ENCODE measurements around the gene YBX2.
"Not testable (repeated sequence)": the region's sequence is repeated elsewhere in the genome, so short reads cannot be mapped to it uniquely, and the experiment has no call there.

Gene YBX2

GRCh38 chr17:7294614-7295153, at the start of gene YBX2:
YBX2 (minus strand) TSS chr17:7294639; CDS start chr17:7294500, 139 bp downstream.
- DNase-seq = peak; percentile 87

- no peak for DNase-seq
Measured at GRCh38 chr17:7343250-7343649, 48.8 kb upstream of the YBX2 start.

DNA sequence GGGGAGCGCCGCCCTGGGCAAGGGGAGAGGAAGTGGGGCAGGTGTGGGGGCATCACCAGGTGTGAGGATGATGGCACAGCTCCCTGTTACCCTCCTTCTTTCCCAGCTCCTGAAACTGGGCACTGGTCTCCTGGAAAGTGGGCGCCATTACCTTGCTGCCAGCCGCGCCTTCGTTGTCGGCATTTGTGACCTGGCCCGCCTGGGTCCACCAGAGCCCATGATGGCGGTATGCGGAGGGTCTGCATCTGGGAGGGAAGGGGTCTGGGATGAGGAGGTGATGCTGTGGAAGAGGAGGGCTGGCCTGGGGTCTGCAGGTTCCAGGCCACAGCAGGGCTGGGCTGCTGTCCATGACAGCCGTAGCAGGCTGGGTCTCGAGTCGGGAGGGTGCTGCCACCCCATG, 47.4 kb upstream of the YBX2 start:
- DNase-seq = no peak

DNA sequence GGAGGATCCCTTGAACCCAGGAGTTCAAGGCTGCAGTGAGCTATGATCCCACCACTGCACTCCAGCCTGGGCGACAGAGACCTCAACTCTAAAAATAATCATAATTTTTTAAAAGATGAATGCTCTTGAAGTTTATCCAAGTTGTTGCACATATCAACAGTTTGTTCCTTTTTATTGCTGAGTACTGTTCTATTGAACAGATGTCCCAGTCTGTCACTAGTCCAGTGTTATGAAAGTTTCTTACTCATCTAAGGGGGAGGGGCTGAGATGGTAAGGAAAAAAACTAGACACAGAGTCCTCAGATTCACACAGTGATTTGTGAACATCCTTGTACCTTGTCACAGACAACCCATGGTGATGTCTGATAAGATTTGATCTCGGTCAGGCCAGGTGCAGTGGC, 45.7 kb upstream of the YBX2 start:
- DNase-seq = no peak

- DNase-seq = not testable (repeated sequence)
Measured at GRCh38 chr17:7337600-7337999, 43.2 kb upstream of the YBX2 start.

DNA sequence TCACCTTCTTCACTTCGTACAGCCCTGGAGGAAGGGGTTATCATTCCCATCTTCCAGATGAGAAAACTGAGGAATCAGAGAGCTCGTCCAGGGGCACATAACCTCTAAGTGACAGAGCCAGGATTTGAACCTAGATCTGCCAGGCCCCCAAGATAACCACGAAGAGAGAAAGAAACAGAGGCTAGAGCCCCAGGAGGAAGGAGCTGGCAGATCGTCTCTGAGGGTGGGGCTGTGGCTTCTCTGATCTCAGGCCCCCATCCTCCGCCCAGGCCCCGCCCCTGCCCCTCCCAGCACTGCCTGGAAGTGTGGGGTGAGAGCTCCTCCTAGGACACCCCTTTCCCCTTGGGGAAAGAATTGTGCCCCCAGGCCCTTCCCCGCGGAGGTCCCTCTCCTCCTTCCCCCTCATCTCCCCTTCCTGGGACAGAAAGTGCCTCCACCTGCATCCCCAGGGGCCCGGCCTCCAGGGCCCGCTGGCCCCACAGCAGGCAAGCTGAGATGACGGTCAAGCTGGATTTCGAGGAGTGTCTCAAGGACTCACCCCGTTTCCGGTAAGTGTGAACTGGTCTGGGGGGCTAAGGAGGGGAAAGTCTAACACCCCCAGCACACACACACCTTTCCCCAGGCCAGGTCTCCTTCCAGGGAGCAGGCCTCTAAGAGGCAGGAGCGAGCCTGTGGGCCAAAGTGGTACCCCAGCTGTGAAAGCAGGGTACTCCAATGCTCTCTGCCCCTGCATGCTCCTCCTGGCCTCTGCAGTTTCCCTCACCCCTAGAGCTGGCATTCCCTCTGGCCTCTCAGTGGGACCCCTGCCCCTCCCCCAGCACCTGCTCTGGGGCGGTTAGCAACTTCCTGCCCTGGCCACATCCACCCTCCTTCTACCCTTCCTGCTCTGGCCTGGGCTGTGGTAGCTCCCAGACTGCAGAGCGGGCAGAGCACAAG, 42.1 kb upstream of the YBX2 start, which contains the start of gene ACAP1:
Gene ACAP1, plus strand, starts transcription at position 290 of the 936 bp plus-strand sequence. Its CDS starts 206 bp downstream, at position 496.
- DNase-seq = peak; percentile 93

GRCh38 chr17:7335765-7336164, 41.3 kb upstream of the YBX2 start:
- not testable (repeated sequence) for DNase-seq

DNA sequence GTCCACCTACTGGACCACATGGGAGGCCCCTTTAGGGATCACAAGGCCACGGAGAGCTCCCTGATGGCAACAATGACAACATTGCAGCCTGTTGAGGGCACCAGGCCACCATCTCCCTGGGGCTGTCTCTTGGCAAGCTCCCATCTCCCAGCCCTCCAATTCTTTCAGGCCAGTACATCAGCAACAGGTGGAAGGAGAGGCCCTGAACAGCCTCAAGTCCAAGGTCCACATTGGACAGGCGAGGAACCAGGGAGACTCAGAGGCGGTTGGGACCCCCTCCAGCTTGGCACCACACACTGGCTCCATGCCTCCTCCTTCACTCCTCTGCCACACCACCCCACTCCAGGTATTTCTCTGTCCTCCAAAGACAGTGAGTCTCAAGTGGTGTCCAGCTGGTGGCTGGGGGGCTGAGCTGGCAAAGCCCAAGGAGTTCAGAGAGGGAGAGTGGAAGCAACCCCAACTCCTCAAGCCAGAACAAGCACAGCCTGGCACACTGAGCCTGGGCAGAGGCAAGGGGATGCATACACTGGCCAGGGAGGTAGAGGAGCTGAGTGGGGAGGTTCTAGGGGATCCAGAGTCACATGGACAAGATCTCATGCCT, 40.6 kb upstream of the YBX2 start:
- DNase-seq = no peak

DNA sequence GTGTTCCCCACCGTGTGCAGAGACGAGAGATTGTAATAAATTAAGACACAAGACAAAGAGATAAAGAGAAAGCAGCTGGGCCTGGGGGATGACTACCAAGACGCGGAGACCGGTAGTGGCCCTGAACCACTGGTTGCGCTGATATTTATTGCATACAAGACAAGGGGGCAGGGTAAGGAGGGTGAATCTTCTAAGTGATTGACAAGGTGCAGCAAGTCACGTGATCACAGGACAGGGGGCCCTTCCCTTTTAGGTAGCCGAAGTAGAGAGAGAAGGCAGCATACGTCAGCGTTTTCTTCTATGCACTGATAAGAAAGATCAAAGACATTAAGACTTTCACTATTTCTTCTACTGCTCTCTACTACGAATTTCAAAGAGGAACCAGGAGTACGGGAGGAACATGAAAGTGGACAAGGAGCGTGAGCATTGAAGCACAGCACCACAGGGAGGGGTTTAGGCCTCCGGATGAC, 38.2 kb upstream of the YBX2 start:
- peak; percentile 35 for DNase-seq

- no peak for DNase-seq
Measured at GRCh38 chr17:7332111-7332510, 37.7 kb upstream of the YBX2 start.

DNA sequence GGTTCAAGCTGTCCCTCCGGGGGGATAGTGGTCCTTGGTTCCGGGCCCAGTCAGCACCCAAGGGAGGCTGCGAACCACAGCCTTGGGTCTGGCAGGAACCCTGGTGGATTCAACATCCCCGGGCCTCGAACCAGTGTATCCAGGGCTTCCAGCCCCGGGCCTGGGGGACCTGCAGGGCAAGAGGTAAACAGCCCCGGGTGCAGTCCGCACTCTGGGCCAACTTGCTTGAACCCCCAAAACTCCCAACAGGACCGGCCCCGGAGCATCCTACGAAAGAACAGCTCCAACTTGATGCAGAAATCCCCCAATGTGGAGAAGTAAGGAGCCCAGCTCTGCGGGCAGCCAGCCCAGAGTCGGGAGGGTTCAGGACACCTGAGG, 36.2 kb upstream of the YBX2 start:
- DNase-seq = no peak

- peak; percentile 88 for DNase-seq
Measured at GRCh38 chr17:7329997-7330637, 35.7 kb upstream of the YBX2 start.

DNA sequence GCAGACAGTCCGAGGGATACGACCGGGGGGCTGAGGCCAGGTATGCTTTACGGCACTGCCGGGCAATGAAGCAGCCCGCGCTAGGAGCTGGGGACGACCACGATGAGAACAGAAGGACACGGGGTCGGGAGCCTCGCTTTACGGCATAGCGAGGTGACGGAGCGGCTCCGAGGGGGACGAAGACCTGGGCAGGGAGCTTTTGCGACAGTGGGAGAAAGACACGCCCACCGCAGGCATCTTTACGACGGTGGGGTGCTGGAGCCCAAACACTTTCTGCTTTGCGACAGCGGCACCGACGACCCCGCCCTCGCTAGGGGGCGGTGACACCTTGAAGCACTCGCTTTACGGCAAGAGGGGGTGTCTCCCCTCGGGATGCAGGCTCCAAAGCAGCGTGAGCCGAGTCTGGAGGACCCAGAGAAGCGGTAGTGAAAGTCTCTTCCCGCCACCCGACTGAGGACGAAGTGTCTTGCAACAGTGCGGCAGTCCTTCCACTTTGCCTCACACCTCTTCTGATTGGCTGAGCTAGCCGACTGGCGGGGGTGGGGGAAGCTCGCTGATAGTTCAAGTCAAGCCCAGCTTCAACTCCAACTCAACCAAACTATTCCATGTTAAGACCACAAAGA, 35.0 kb upstream of the YBX2 start:
- peak; percentile 98 for DNase-seq

DNA sequence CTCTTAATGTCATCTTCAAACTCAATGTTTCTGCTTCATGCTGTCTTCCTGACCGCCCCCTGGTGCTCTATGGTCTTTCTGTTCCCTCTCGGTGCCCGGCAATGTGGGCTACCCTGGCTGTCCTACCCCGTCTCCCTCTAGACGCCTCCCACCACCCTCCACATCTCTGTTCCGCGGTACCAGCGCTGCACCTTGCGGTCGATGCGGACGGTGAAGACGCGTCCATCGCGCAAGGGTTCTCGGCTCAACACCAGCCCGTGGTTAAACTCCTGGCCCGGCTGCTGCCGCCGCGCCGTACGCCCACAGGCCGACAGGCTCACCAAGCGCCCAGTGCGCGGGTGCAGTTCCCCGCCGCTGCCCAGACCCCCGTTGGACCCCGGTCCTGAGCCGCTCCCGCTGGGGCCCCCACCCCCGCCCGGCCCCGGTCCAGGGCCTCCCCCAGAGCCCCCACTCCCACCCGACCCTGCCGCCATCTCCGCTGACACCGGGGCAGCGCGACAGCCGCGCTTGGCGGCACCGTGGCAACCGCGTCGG, 34.5 kb upstream of the YBX2 start, which contains the start of gene NEURL4:
Gene NEURL4, minus strand, starts transcription at position 496 of the 534 bp plus-strand sequence. Its CDS starts 23 bp downstream, at position 473.
- no peak for DNase-seq

GRCh38 chr17:7328009-7328408, 33.6 kb upstream of the YBX2 start:
- no peak for DNase-seq

DNA sequence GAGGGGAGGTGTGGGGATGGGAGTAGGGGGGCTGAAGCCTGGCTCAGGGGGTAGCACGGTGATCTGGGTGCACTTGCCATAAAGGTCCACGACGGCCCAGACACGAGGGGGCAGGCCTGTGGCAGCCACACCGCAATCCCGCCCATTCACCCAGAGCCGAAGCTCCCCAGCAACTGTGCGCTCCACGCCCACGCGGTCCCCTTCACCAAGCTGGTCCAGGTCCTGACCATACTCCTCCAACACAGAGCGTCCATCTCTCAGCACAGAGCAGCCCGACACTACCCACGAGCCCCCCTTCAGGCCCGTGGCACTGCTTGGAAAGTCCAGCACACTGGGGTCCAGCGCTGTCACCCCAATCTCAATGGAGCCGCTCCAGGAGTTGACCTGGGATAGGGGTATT, 33.1 kb upstream of the YBX2 start:
- DNase-seq = no peak

DNA sequence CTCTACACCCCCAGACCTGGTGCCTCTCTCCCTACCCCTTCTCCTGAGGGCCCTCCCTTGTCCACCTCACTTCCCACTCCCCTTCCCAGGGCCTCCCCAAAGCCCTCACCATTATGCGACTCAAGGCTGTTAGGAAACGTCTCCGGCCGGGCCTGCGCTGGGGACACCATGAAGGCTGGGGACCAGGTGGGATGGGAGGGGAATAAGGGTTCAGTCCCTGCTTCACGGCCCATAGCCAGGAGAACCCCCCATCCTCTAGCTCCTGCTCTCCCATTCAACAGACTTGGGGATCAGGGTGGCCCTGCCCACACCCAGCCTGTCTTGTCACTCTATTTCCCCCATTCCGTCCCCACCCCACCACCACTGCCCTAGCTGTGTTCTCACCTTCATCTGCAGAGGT, 32.6 kb upstream of the YBX2 start:
- no peak for DNase-seq

GRCh38 chr17:7326186-7326585, 31.7 kb upstream of the YBX2 start:
- DNase-seq = no peak

DNA sequence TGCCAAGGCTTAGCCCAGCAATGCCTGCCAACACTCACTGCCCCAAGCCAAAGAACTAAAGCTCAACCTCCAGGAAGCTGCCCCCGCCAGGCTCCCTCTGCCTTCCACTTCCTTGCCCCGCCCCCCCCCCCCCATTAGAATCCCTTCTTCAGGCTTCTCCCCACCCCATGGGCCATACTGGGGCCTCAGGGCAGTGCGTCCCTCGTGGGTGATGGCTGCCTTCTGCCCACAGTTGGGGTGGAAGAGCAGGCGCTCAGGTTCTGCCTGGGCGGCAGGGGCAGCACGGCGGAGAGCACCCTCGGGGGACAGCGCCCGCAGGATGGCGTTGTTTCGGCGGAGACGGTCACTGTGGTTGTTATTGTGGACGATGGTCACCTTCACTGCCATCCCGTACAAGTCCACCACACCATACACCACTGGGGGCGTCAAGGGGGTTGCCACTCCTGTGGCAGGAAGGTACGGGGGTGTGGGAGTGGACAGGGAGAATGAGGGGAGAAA, 30.6 kb upstream of the YBX2 start:
- DNase-seq = no peak

GRCh38 chr17:7324438-7324779, 30.0 kb upstream of the YBX2 start:
- DNase-seq = no peak

- DNase-seq = peak; percentile 61
Measured at GRCh38 chr17:7323731-7324437, 29.4 kb upstream of the YBX2 start.

All from activated CD4-positive, alpha-beta T cell treated with anti-CD3 and anti-CD28 coated beads, Interleukin-10, Interleukin-2, amounts not matched to agents 100 ng/mL and 50 ng/mL, durations not matched to agents 16 hours and 8 hours (primary cell).